ENCODE results near the gene OR10D3.
"Not testable (repeated sequence)": the region's sequence is repeated elsewhere in the genome, so short reads cannot be mapped to it uniquely, and the experiment has no call there.

OR10D3 gene, protein sequence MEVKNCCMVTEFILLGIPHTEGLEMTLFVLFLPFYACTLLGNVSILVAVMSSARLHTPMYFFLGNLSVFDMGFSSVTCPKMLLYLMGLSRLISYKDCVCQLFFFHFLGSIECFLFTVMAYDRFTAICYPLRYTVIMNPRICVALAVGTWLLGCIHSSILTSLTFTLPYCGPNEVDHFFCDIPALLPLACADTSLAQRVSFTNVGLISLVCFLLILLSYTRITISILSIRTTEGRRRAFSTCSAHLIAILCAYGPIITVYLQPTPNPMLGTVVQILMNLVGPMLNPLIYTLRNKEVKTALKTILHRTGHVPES

DNA sequence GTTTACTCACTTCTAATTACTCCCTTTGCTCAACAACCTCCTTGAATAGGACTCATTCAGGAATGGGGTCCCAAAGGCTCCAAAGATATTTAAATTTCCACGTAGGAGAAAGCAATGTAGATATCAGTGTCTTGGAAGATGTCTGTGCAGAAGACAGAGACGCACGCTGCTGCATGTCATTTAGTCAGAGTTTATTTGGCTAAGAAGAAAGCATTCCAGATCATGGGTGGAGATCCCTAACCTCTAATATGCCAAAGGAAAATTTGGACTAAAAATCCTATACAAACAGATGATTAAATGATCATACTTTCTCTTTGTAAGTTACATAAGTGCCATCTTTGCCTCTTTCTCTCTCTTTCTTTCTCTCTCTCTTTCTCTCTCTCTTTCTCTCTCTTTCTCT lies at the start of gene OR10D3:
TSS of gene OR10D3 (plus strand) at position 278 of the 400 bp plus-strand sequence. CDS start 1,925 bp downstream, outside the sequence.
- no peak for DNase-seq (ENCODE audit: low read depth)

DNA sequence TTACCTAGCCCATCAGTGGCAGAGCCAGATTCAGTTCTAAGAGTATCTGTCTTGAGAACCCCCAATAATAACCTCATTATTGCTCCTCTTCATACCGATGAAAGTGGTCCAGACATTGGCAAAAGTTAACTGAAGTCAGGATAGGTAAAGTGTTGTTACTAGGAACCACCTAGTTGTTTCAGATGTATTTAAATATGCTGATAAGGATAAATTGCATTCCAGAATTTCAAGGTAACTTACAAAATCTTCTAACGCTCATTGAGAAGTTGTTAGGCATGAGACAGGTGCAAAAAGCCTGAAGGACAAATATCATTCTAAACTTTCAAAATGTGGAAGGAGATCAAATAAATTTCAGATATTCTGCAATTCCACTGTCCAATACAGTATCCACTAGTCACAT lies 40.1 kb upstream of the OR10D3 start:
- no peak for DNase-seq (ENCODE audit: low read depth)

DNA sequence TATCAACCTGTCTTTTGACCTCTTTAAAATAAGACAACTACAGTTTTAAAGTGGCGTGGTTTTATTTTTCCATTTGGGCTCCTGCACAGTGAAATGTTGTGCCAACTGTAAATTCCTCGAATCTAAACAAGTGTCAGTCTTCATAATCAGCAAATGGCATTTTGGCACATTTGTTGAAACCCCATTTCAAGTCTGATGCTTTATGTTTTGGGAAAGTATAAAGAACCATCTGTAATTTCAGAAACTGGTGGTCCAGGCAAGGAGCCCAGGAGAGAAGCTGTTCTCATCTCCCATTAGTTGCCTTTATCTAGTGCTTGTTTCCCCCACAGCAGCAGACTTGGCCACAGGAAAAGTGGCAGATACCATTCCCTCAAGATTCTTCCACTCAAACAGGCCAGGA lies 35.2 kb upstream of the OR10D3 start:
- no peak for DNase-seq (ENCODE audit: low read depth)

DNA sequence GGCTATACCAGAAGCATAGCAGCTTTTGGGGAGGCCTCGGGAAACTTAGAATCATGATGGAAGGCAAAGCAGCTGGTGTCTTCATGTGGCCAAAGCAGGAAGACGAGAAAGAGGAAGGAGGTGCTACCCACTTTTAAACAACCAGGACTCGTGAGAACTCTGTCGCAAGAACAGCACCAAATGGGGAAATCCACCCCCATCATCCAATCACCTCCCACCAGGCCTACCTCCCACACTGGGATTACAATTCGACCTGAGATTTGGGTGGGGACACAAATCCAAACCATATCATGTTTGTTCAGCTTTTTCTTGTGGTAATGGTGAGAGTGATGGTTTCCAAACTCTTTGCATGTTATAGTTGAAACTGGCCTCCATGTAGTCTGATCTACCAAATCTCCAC lies 32.5 kb upstream of the OR10D3 start:
- no peak for DNase-seq (ENCODE audit: low read depth)

DNA sequence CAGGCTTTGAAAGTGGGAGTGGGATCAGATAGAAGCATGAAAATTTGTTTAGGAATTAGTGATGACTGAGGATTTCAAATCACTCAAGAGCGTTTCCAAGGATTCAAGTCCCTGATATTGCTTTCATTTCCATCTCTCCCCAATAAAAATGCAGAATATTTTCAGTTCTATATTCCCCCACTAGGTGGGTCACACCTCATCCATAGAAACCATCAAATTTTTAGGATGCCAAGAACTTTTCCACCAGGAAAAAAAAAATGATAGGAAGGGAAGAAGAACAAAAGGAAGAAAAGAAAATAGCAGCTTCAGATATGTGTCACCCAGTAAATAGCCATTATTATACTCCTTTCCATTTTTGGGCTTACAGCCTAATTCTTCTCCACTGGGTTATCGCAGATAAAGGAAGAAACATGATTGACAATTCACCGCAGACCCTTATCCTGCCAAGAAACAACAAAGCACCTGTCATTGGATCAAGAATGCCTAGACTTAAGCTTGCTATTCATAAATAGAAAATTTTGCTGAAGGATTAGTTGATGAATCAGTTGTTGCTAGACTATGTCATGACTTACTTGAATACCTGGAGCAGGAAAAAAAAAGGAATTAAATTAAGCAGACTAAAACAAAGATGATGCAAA lies 30.3 kb upstream of the OR10D3 start:
- DNase-seq (ENCODE audit: low read depth) = no peak

DNA sequence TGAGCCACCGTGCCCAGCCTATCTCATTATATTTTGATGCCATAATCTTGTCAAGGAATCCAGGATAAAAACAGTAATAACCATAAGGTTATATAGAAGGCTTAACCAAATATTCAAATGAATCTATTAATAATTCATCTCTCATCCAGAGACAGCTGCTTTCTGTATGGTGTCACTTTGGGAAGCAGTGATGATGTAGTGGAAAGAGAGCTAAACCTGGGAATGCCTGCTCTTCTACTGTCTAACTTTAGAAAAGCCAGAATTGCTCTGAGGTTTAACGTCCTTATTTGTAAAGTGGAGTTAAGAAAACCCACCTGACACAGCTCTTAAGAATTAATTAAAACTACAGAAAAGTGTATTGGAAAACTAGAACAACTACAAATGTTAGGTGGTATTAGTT lies 29.3 kb upstream of the OR10D3 start:
- DNase-seq (ENCODE audit: low read depth) = no peak

DNA sequence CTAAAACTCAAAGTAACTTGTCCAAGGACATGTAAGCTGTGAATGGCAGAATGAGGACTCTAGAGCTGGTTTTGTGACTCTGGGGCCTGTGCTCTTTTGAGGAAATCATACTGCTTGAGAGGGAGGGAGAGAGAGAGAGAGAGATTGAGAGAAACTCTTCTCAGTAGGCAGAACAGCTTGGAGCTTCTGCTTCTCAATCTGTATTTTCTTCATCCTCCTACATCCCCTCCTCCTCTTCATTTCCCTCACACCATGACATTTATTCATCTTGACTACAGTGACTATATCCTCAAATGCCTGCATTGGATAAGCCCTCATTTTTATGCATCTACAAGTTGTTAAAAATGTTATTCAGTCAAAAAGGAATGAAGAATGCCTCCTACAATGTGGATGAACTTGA lies 23.7 kb upstream of the OR10D3 start:
- no peak for DNase-seq (ENCODE audit: low read depth)

DNA sequence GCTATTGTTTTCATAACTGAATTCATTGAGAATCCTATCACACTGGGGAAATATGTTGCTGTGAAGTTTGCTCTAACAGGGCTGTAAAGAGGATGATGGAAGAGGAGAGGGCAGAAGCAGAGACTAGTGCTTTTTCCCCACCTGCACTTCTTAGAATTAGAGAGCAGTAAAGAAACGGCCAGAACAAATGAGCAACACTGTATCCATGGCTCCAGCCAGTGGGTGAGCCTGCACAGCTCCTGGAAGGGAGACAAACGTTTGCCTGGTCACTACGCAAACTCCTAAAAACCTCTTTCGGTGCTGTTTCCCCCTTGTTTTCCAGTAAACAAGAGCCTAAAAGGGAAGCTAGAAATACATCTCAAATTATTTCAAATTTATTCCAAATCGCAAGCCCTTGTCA lies 22.2 kb upstream of the OR10D3 start:
- DNase-seq (ENCODE audit: low read depth) = no peak

DNA sequence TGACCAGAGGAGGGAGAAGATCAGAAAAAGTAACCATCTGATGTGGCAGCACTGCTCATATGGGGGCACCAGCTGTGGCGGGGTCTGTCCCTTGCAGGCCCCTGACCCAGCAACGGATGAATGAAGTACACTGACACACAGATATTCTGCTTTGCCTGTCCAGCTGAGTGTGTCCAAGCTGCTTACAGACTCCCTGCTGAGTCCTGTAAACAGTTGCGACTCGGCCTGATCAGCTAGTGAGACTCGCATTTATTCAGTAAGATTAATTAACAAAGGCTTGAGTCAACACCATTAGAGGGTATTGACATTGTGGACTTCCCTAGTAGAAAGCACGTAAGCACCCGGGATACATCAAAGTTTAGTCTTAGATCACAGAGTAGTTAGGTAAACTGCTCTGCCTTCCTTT lies 15.3 kb upstream of the OR10D3 start:
- DNase-seq (ENCODE audit: low read depth) = no peak

DNA sequence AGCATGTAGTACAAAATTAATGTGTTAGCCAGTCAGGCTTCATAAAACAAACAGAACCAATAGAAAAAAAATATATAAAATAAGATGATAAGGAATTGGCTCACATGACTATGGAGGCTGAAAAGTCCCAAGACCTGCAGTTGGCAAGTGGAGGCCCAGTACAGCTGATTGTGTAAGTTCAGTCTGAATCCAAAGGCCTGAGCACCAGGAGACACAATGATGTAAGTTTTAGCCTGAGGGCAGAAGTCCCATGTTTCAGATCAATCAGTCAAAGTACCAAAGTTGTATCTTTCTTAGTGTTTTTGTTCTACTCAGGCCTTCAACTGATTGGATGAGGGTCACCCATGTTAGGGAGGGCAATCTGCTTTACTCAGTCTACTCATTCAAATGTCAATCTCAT lies 14.3 kb upstream of the OR10D3 start:
- no peak for DNase-seq (ENCODE audit: low read depth)

DNA sequence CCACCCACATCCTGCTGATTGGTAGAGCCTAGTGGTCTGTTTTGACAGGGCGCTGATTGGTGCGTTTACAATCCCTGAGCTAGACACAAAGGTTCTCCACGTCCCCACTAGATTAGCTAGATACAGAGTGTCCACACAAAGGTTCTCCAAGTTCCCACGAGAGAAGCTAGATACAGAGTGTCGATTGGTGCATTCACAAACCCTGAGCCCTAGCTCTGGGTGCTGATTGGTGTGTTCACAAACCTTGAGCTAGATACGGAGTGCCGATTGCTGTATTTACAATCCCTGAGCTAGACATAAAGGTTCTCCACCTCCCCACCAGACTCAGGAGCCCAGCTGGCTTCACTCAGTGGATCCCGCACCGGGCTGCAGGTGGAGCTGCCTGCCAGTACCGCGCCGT lies 12.8 kb upstream of the OR10D3 start:
- DNase-seq (ENCODE audit: low read depth) = not testable (repeated sequence)

DNA sequence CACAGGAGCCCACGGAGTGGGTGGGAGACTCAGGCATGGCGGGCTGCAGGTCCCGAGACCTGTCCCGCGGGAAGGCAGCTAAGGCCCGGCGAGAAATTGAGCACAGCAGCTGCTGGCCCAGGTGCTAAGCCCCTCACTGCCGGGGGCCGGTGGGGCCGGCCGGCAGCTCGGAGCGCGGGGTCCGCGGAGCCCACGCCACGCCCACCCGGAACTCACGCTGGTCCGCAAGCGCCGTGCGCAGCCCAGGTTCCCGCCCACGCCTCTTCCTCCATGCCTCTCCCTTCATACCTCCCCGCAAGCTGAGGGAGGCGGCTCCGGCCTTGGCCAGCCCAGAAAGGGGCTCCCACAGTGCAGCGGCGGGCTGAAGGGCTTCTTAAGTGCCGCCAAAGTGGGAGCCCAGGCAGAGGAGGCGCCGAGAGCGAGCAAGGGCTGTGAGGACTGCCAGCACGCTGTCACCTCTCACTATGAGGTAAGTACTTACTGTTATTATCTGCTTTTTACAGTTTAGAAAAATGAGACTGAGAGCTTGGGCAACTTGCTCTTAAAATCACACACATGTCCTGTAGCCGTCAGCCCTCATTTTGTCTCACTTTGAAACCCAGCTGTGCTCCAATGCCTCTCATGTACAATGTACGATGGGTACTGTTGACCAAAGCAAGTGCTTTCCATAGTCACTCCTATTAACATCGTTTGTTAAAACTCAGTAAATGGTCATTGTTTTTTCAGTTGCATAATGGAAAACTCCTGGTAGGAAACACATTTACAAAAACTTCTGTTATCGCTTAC lies 12.2 kb upstream of the OR10D3 start:
- no peak for DNase-seq (ENCODE audit: low read depth)

DNA sequence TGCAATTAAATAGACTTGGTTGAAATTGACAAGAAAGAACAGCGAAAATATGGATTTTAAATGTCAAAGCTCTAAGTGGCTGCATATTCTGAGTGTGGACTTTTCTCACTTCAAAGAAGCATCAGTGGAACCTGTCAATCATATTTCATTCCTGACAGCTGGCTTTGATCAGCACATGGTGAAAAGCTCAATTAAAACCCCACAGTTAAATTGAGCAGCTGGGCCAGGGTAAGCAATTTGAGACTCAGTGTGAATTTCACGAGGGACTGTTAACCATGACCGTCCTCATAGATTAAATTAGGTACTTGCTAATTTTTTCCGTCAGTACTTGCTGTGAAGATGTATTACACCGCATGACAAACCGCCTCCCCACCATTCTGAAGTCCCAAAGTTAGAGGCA lies 11.0 kb upstream of the OR10D3 start:
- no peak for DNase-seq (ENCODE audit: low read depth)

DNA sequence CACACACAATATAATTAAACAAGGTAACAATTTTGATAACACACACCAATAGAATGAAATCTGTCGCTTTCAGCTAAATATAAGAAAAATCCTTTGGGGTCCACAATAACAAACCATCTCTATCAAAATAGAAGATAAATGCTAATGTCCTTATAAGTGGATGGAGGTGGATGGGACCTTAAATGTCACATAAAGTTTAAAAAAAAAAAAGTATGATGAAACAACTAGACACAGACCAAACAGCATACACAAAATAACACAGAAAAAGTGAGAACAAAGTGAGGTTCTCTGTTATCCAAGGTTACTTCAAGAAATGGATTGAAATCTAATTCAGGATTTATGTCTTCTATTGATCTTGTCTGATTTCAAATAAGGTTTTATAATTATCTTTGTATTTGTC lies 10.5 kb upstream of the OR10D3 start:
- no peak for DNase-seq (ENCODE audit: low read depth)

DNA sequence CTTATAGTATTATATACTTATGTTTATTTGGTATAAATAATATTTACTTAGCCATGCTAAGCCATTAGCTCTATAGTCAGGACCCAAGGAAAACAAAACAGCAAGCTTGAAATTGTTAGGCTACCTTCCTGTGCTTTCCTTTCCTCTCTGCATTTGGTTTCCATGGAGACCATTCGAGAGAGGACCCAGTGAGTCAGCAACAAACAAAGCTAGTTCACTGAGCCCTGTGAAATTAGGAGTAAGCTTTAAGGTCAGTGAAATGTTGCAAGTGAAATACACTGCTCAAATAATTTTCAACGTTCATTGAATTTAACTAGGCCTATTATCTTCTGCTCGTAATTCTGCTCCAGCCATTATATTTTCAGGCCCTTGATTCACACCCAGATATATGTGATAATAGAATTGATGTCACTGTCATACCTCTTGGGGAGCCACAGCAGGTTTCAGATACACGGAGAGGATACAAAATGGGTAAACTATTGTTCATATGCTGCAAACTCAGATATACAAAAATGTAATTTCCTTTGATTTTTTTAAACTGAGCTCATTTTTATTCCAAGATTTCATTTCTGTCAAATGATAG lies 9.1 kb upstream of the OR10D3 start:
- no peak for DNase-seq (ENCODE audit: low read depth)

DNA sequence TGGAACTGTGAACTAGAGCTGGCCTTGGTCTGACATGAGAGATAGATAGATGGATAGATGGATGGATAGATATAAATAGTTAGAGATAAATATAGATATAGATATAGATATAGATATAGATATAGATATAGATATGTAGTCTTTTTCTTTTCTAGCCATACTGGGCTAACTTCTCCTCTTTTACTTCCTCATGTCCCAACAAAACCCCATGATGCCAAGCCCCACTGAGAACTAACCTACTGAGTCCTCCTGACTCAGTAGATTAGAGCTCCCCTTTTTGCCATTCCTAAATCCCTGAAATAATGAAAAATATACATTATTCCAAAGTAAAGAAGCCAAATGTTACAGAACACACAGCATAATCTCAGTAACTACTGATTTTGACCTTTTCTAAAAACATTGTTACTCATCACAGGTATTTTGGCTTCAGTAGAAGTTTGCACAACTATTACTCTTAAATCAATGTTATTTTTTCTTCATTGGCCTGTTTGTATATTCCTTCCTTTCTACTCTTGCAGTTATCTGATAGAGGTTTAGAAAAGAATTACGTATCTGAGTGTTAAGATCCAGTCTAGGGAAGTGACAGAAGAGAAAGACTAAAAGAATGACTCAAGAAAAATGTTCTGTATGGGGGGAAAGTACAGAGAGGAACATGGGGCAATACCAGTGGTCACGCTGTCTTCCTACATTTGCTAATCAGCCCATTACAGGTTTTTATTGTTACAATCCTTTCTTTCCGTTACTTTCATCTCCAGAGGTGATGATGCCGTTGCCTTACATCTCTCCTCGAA lies 6.0 kb upstream of the OR10D3 start:
- no peak for DNase-seq (ENCODE audit: low read depth)

DNA sequence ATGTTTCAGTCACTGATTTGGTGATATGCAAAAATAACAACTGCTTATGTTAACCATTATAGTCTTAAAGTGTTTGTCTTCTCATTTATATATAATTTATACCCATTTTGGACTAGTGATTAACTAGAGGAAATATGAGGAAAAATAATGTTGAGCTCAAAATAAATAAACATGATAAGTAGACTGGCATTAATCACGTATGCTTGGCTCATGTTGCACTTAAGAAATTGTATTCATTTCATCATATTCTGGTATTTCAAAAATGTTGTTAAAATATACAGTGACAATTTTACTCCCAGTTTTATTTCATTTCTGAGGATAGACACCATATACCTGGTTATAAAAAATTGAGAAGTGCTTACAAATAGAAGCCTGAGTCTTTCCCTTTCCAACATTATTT lies 3.8 kb upstream of the OR10D3 start:
- DNase-seq (ENCODE audit: low read depth) = no peak

DNA sequence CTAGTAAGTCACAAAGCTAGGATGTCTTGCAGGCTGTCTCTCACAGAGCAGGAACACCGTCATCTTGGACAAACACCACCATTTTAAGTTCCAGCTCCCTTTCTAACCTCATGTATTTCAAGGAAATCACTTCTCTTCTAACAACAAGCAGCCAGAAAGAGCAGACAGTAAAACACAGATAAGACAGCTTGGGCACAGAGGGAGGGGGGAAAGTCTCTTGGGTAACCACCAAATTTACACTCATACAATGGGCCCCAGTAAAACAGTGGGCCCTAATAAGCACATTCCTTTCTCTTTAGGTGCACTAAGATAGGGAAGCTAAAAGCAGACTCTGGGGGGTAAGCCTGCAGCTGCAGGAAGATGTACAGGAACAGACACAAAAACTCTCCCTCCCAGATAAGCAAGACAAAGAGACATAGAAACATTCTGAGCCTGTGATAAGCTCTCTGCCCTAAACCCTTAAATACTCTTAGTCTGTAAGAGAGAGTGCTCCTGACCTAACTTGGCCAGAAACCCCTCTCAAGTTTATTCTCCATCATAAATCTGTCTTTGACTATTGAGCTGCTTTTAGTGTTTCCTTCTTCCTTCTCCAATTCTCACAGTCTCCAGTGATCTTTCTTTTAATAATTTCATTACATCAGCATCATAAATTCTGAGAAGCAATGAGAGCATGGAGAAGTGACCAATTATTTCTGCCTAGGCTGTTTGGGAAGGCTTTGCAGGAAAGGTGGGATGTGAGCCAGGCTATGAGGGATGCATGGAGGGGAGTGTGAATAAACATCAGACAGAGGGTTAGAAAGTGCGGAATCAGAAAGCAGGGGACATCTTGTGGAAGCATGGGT lies 7.4 kb downstream of the OR10D3 start:
- no peak for DNase-seq (ENCODE audit: low read depth)

DNA sequence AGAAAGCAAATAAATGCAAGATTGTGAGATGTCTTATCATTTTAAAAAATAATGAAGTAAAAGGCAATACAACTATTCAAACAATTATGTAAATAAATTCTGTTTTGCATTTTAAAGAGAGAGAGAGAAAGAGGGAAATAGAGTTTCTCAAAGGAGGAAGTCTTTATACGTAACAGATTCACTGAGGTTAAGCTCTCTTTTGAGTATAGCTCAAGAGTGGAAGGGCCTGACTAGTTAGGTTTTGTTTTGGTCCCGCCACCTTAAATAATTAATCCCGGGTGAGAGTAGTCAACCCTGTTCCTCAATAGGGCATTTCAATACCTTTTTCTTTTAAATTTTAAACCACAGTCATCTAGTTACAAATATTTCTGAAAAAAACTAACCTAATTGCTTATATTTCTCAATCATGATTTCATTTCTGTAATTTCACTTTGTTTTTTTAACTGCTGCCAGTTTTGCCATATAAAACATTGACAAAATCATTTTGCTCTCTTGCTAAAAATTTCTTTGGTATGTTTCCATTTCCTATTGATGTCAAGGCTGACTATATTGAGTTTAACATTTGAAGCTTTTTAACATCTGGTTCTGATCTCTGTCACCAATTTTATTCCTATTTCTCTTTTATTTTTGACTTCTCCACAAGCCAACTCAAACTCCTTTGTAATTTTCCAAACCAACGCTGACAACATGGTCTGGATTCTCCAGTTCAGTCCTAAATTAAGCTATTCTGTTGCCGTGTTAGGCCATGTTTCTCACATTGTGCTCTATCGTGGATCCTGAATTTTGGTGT lies 10.3 kb downstream of the OR10D3 start:
- DNase-seq (ENCODE audit: low read depth) = no peak
